HG02943 (cell line): ENCODE data around the gene CDH4.

Source experiments
- ATAC-seq: cut with Tn5 transposase; IDR thresholded peaks from one replicate; pipeline ENCODE4 v1.9.1; 2021; ENCODE audit warnings: mild to moderate bottlenecking, low read depth, moderate library complexity; ENCODE audit not compliant: unreplicated experiment

The CDH4 gene

GRCh38 chr20:61733216-61733615 lies 481.2 kb downstream of the CDH4 start:
- no peak for ATAC-seq

GRCh38 chr20:61733891-61734732 lies 482.1 kb downstream of the CDH4 start:
- ATAC-seq, result no peak

GRCh38 chr20:61734733-61735502 lies 482.9 kb downstream of the CDH4 start:
- no peak for ATAC-seq

- no peak for ATAC-seq
Measured at GRCh38 chr20:61735503-61735785, 483.4 kb downstream of the CDH4 start.

GRCh38 chr20:61736001-61736635 lies 484.1 kb downstream of the CDH4 start:
- ATAC-seq, result no peak

- no peak for ATAC-seq
Measured at GRCh38 chr20:61736751-61737310, 484.8 kb downstream of the CDH4 start.

- no peak for ATAC-seq
Measured at GRCh38 chr20:61737346-61737745, 485.3 kb downstream of the CDH4 start.

- no peak for ATAC-seq
Measured at GRCh38 chr20:61737812-61738443, 485.9 kb downstream of the CDH4 start.

- ATAC-seq, result no peak
Measured at GRCh38 chr20:61738601-61739069, 486.6 kb downstream of the CDH4 start.

- ATAC-seq, result no peak
Measured at GRCh38 chr20:61739086-61739831, 487.2 kb downstream of the CDH4 start.

GRCh38 chr20:61739832-61740118 lies 487.7 kb downstream of the CDH4 start:
- no peak for ATAC-seq

GRCh38 chr20:61742097-61742825 lies 490.2 kb downstream of the CDH4 start:
- ATAC-seq, result no peak

GRCh38 chr20:61743606-61744005 lies 491.5 kb downstream of the CDH4 start:
- ATAC-seq, result no peak

- no peak for ATAC-seq
Measured at GRCh38 chr20:61744691-61745396, 492.8 kb downstream of the CDH4 start.

GRCh38 chr20:61745397-61746146 lies 493.5 kb downstream of the CDH4 start:
- ATAC-seq, result no peak

- ATAC-seq, result no peak
Measured at GRCh38 chr20:61746147-61746646, 494.1 kb downstream of the CDH4 start.

- no peak for ATAC-seq
Measured at GRCh38 chr20:61746781-61747180, 494.7 kb downstream of the CDH4 start.

GRCh38 chr20:61748376-61748775 lies 496.3 kb downstream of the CDH4 start:
- ATAC-seq, result no peak
